Measurements from ENCODE around the gene API5. TPM values are rescaled to one million over a fixed set of nuclear protein-coding genes. Genes with fewer than 3 reads are reported as not detected.

Gene API5
- 86.0 and 114 TPM in 2 replicates for total RNA-seq

GRCh38 chr11:43311791-43312607 lies at the start of gene API5:
Gene API5, plus strand, starts transcription at chr11:43311996. Its CDS starts 132 bp downstream, at chr11:43312128.

GRCh38 chr11:43358801-43359421 lies 47.1 kb downstream of the API5 start, which contains the start of gene TTC17:
Gene TTC17, plus strand, starts transcription at chr11:43358920. Its CDS starts 35 bp downstream, at chr11:43358955.

Other genes with a start within 250 kb of the API5 start
- 44.1 and 79.2 TPM in 2 replicates for gene TTC17, start 46.9 kb downstream of the API5 start, total RNA-seq

Data from regular cardiac myocyte (primary cell).